Measurements from ENCODE around the gene PTPRC. TPM values are rescaled to one million over a fixed set of nuclear protein-coding genes. Genes with fewer than 3 reads are reported as not detected.
"Not testable (repeated sequence)": the region's sequence is repeated elsewhere in the genome, so short reads cannot be mapped to it uniquely, and the experiment has no call there.

Gene PTPRC
- 102 TPM for polyA plus RNA-seq (2012; ENCODE audit: missing spikeins)

- TF ChIP-seq POLR2A (IDR thresholded peaks at IDR 0.05; ENCODE audit: low read depth, low read length) (peak; percentile 71), POLR2AphosphoS5 (IDR thresholded peaks at IDR 0.05; ENCODE audit: low read depth, low read length) (peak; percentile 61; the same call in 1 of the 2 replicates), TAF1 (IDR thresholded peaks at IDR 0.05; ENCODE audit: borderline replicate concordance, low read depth, low read length) (no peak)
Observed at GRCh38 chr1:198638894-198639635, at the start of gene PTPRC. PTPRC (plus strand) TSS chr1:198639040; CDS start chr1:198639269, 229 bp downstream.

GRCh38 chr1:198590454-198590853 is 48.4 kb upstream of the PTPRC start:
- FAIRE-seq (no peak), DNase-seq (ENCODE audit: insufficient read length) (no peak)
- TF ChIP-seq POLR2A (IDR thresholded peaks at IDR 0.05; ENCODE audit: low read depth, low read length) (no peak), TAF1 (IDR thresholded peaks at IDR 0.05; ENCODE audit: borderline replicate concordance, low read depth, low read length) (no peak), POLR2AphosphoS5 (IDR thresholded peaks at IDR 0.05; ENCODE audit: low read depth, low read length) (no peak)

More at GRCh38 chr1:198638894-198639635, at the start of gene PTPRC:
- FAIRE-seq (peak; percentile 98), DNase-seq (ENCODE audit: insufficient read length) (no peak)

- peak; percentile 60 for FAIRE-seq
- DNase-seq (ENCODE audit: insufficient read length), result no peak
- no peak for TF ChIP-seq POLR2AphosphoS5 (IDR thresholded peaks at IDR 0.05; ENCODE audit: low read depth, low read length)
Observed at GRCh38 chr1:198595765-198596164, 43.1 kb upstream of the PTPRC start.

GRCh38 chr1:198597690-198598430 is 41.0 kb upstream of the PTPRC start:
- TF ChIP-seq TAF1 (IDR thresholded peaks at IDR 0.05; ENCODE audit: borderline replicate concordance, low read depth, low read length) (no peak), POLR2A (IDR thresholded peaks at IDR 0.05; ENCODE audit: low read depth, low read length) (no peak), POLR2AphosphoS5 (IDR thresholded peaks at IDR 0.05; ENCODE audit: low read depth, low read length) (no peak)
- FAIRE-seq, result peak; percentile 78

GRCh38 chr1:198598796-198599321 is 40.0 kb upstream of the PTPRC start:
- TF ChIP-seq TAF1 (IDR thresholded peaks at IDR 0.05; ENCODE audit: borderline replicate concordance, low read depth, low read length) (0 out of 2 replicates have a peak, but pooled peaks have one; percentile 24), POLR2A (IDR thresholded peaks at IDR 0.05; ENCODE audit: low read depth, low read length) (peak; percentile 60), POLR2AphosphoS5 (IDR thresholded peaks at IDR 0.05; ENCODE audit: low read depth, low read length) (peak; percentile 70)
- DNase-seq (ENCODE audit: insufficient read length) (no peak), FAIRE-seq (peak; percentile 84)

More at GRCh38 chr1:198597690-198598430, 41.0 kb upstream of the PTPRC start:
- no peak for DNase-seq (ENCODE audit: insufficient read length)

GRCh38 chr1:198599749-198600148 is 39.1 kb upstream of the PTPRC start:
- FAIRE-seq, result no peak
- TF ChIP-seq POLR2AphosphoS5 (IDR thresholded peaks at IDR 0.05; ENCODE audit: low read depth, low read length), result no peak
- TF ChIP-seq TAF1 (IDR thresholded peaks at IDR 0.05; ENCODE audit: borderline replicate concordance, low read depth, low read length), result no peak
- TF ChIP-seq POLR2A (IDR thresholded peaks at IDR 0.05; ENCODE audit: low read depth, low read length), result no peak
- DNase-seq (ENCODE audit: insufficient read length), result no peak

GRCh38 chr1:198600906-198601305 is 37.9 kb upstream of the PTPRC start:
- no peak for FAIRE-seq
- TF ChIP-seq POLR2A (IDR thresholded peaks at IDR 0.05; ENCODE audit: low read depth, low read length) (no peak), POLR2AphosphoS5 (IDR thresholded peaks at IDR 0.05; ENCODE audit: low read depth, low read length) (no peak), TAF1 (IDR thresholded peaks at IDR 0.05; ENCODE audit: borderline replicate concordance, low read depth, low read length) (no peak)

GRCh38 chr1:198601310-198601709 is 37.5 kb upstream of the PTPRC start:
- not testable (repeated sequence) for FAIRE-seq; DNase-seq (ENCODE audit: insufficient read length)

More at GRCh38 chr1:198600906-198601305, 37.9 kb upstream of the PTPRC start:
- DNase-seq (ENCODE audit: insufficient read length), result no peak

- FAIRE-seq (peak; percentile 77), DNase-seq (ENCODE audit: insufficient read length) (no peak)
- TF ChIP-seq TAF1 (IDR thresholded peaks at IDR 0.05; ENCODE audit: borderline replicate concordance, low read depth, low read length) (no peak), POLR2AphosphoS5 (IDR thresholded peaks at IDR 0.05; ENCODE audit: low read depth, low read length) (no peak), POLR2A (IDR thresholded peaks at IDR 0.05; ENCODE audit: low read depth, low read length) (no peak)
Observed at GRCh38 chr1:198601936-198602889, 36.6 kb upstream of the PTPRC start.

- FAIRE-seq (no peak), DNase-seq (ENCODE audit: insufficient read length) (no peak)
- TF ChIP-seq POLR2AphosphoS5 (IDR thresholded peaks at IDR 0.05; ENCODE audit: low read depth, low read length), result no peak
Observed at GRCh38 chr1:198604975-198605374, 33.9 kb upstream of the PTPRC start.

- FAIRE-seq (no peak), DNase-seq (ENCODE audit: insufficient read length) (no peak)
- TF ChIP-seq TAF1 (IDR thresholded peaks at IDR 0.05; ENCODE audit: borderline replicate concordance, low read depth, low read length) (no peak), POLR2A (IDR thresholded peaks at IDR 0.05; ENCODE audit: low read depth, low read length) (no peak), POLR2AphosphoS5 (IDR thresholded peaks at IDR 0.05; ENCODE audit: low read depth, low read length) (no peak)
Observed at GRCh38 chr1:198605406-198605805, 33.4 kb upstream of the PTPRC start.

Data from GM12892 (cell line).